Heart right ventricle (tissue), 16 donors: ENCODE data around the gene NBEA. TPM values are rescaled to one million over a fixed set of nuclear protein-coding genes. Genes with fewer than 3 reads are reported as not detected.

Experiments used
- ATAC-seq, 8 donors: fragments of 200-7000 bp; cut with Tn5 transposase; one replicate each; pipeline ENCODE4 v1.9.1; 2020; ENCODE audit warnings: mild to moderate bottlenecking in 8 of 8, moderate library complexity in 8 of 8, moderate number of reproducible peaks in 1 of 8
- DNase-seq, 2 donors: peaks; one replicate each; pipeline ENCODE4 v3.0.0-alpha.2; 2020
- H3K27ac ChIP-seq, 10 donors: fragments of 200-600 bp; sonication (generic) in 2 of 10; one replicate each; pipeline versions ENCODE4 v1.5.0 to v1.8.0; 2020 to 2022; ENCODE audit warnings: mild to moderate bottlenecking in 3 of 10
- H3K27me3 ChIP-seq, 7 donors: fragments of 200-600 bp; one replicate each; pipeline ENCODE4 v1.8.0; 2021 to 2022; ENCODE audit warnings: mild to moderate bottlenecking in 2 of 7
- H3K36me3 ChIP-seq, 9 donors: fragments of 200-600 bp; sonication (generic) in 1 of 9; one replicate each; pipeline versions ENCODE4 v1.5.0 to v1.8.0; 2020 to 2022; ENCODE audit warnings: mild to moderate bottlenecking in 2 of 9
- H3K4me1 ChIP-seq, 9 donors: fragments of 200-600 bp; sonication (generic) in 1 of 9; one replicate each; pipeline versions ENCODE4 v1.5.0 to v1.8.0; 2020 to 2022; ENCODE audit warnings: mild to moderate bottlenecking in 4 of 9
- H3K4me3 ChIP-seq, 10 donors: fragments of 200-600 bp; sonication (generic) in 2 of 10; one replicate each; pipeline versions ENCODE4 v1.5.0 to v1.8.0; 2020 to 2022; ENCODE audit warnings: mild to moderate bottlenecking in 7 of 10, moderate library complexity in 2 of 10
- H3K9me3 ChIP-seq, 11 donors: fragments of 200-600 bp in 10 of 11; sonication (generic) in 2 of 11; one replicate each; pipeline versions ENCODE4 v1.5.0 to v1.8.0; 2013 to 2022; ENCODE audit warnings: mild to moderate bottlenecking in 2 of 11, control low read depth in 1 of 11, moderate library complexity in 1 of 11
- CTCF ChIP-seq, 9 donors: fragments of 200-600 bp; sonication (generic) in 2 of 9; IDR thresholded peaks; one replicate each; pipeline versions ENCODE4 v1.5.0 to v1.8.0; 2021 to 2022; ENCODE audit warnings: antibody characterized with exemption in 9 of 9, mild to moderate bottlenecking in 5 of 9, moderate library complexity in 1 of 9
- WGBS, 2 donors: extraction: QIAGEN DNeasy Blood & Tissue Kit; methylation state at CpG; one replicate each; pipeline ENCODE4 v1.1.7; 2013; ENCODE audit warnings: inconsistent platforms in 1 of 2; 5-methylcytosine and 5-hydroxymethylcytosine counted together
- intact Hi-C, 10 donors: fragments of 100-400 bp; cut with DNase I; formaldehyde crosslinking; loops; one replicate each; pipeline versions ENCODE4 v1.11.1 to v1.14.2; 2022
- polyA plus RNA-seq, 2 donors: library from polyadenylated mRNA; stranded (reverse); fragments of 200-250 nt; gene quantifications; one replicate each; pipeline ENCODE4 v1.2.3, GENCODE V29; 2013
- total RNA-seq, 10 donors: library from RNA; stranded (reverse); fragmentation: NEBNext Ultra II Directional in 3 of 10; extraction: Animal tissue kit (Norgen Biotek cat#: 25700) in 3 of 10; gene quantifications; one replicate each; pipeline versions ENCODE4 v1.2.1 to v1.2.4, GENCODE V29; 2021 to 2023
- donor health status: Arrhythmogenic right ventricular cardiomyopathy.
- donor health status: ischemic (EF 13 %, LVEDD 7.1; RV severe dilation, severe dysfunction).
- donor health status: healthy with polysubstance abuse.
- donor health status: DM: no; HTN: yes; CAD: no.
- donor health status: DM: no; HTN: no; CAD: no.
- donor health status: ischemic (EF 25% LVEDD 6.9; RV normal size, moderate dysfunction).
- donor health status: ischemic (EF 25% LVEDD 5.7; RV mildly dilated, moderate dysfunction).
- donor health status: healthy.
- donor health status: DM: yes; HTN: yes; CAD: no.
- donor health status: Ischemic cardiomyopathy.
- donor health status: ischemic (EF 35%, LVEDD 5.7; RV mildly dilated, moderate dysfunction).
- donor health status: nonischemic (EF 11% LVEDD 7.7; RV severe dilation, severe dysfunction).
- donor health status: DM: yes; HTN: yes; CAD: no.
- donor health status: PGD.
- donor health status: ischemic (EF 29% LVEDD 5.4; RV normal size, mild dysfunction).
- donor health status: nonischemic (EF 23%, LVEDD 6.1; RV moderate dilation, normal function).

Gene NBEA
- total and polyA plus RNA-seq, 12 donors: 4.3 to 30.6 (median 24.5) TPM

- no peak for ATAC-seq
- Histone ChIP-seq H3K36me3 (no peaks in the 10 kb centered on the region), H3K9me3 (peaks cover 0 to 17% (median 0%) of the 10 kb centered on the region in 11 donors), H3K27me3 (peaks cover 0 to 7% (median 0%) of the 10 kb centered on the region in 7 donors), H3K4me1 (no peaks in the 10 kb centered on the region), H3K4me3 (no peak overlapping the region), H3K27ac (no peak overlapping the region)
- no peak for TF ChIP-seq CTCF (IDR thresholded peaks at IDR 0.05)
- DNase-seq: no peak
- intact Hi-C loops: no loop called here
- 57 to 65% methylated on average over 7 of the region's 7 CpGs for WGBS, 2 donors
Measured at GRCh38 chr13:35706281-35706680, 764.2 kb downstream of the NBEA start.

- no peak for TF ChIP-seq CTCF (IDR thresholded peaks at IDR 0.05)
- Histone ChIP-seq H3K27me3 (peaks cover 0 to 3% (median 0%) of the 10 kb centered on the region in 7 donors), H3K36me3 (no peaks in the 10 kb centered on the region), H3K9me3 (peaks cover 0 to 17% (median 0%) of the 10 kb centered on the region in 11 donors), H3K4me3 (no peak overlapping the region), H3K27ac (no peak overlapping the region), H3K4me1 (no peaks in the 10 kb centered on the region)
- ATAC-seq: peak in 1 of 8 donors; percentile 17
- WGBS, 2 donors: 67 to 79% methylated on average over 8 of the region's 8 CpGs
- DNase-seq: no peak
- intact Hi-C loops: no loop called here
Measured at GRCh38 chr13:35706721-35707120, 764.7 kb downstream of the NBEA start.

GRCh38 chr13:35711909-35712308, 769.8 kb downstream of the NBEA start:
- ATAC-seq (no peak), DNase-seq (no peak)
- intact Hi-C loops: loop anchor here in 1 of 10 donors (5.0 kb wide), 1 partner anchor 80 kb away; no protein-coding TSS in a partner anchor
- H3K4me3 ChIP-seq: no peak overlapping the region
- peaks cover 0 to 4% (median 0%) of the 10 kb centered on the region in 11 donors for H3K9me3 ChIP-seq
- TF ChIP-seq CTCF (IDR thresholded peaks at IDR 0.05): no peak
- no peak overlapping the region for H3K27ac ChIP-seq
- no peaks in the 10 kb centered on the region for H3K36me3 ChIP-seq
- peaks cover 0 to 29% (median 19%) of the 10 kb centered on the region in 9 donors for H3K4me1 ChIP-seq
- WGBS, 2 donors: 68 to 81% methylated on average over 8 of the region's 8 CpGs
- H3K27me3 ChIP-seq: no peaks in the 10 kb centered on the region

GRCh38 chr13:35712907-35713761, 771.1 kb downstream of the NBEA start:
- Histone ChIP-seq H3K4me1 (peaks cover 0 to 29% (median 19%) of the 10 kb centered on the region in 9 donors), H3K4me3 (no peak overlapping the region), H3K27ac (no peak overlapping the region), H3K9me3 (no peaks in the 10 kb centered on the region), H3K27me3 (no peaks in the 10 kb centered on the region), H3K36me3 (no peaks in the 10 kb centered on the region)
- TF ChIP-seq CTCF (IDR thresholded peaks at IDR 0.05): no peak
- ATAC-seq (no peak), DNase-seq (no peak)
- 68 to 74% methylated on average over 11 of the region's 11 CpGs for WGBS, 2 donors
- intact Hi-C loops: loop anchor here in 1 of 10 donors (5.0 kb wide), 1 partner anchor 81 kb away; no protein-coding TSS in a partner anchor
